ENCODE measurements around the gene PFN3. TPM values are rescaled to one million over a fixed set of nuclear protein-coding genes. Genes with fewer than 3 reads are reported as not detected.

Gene PFN3
- total and polyA plus RNA-seq, 2 of the 4 experiments (the other 2 are of a cell fraction) = not detected

DNA sequence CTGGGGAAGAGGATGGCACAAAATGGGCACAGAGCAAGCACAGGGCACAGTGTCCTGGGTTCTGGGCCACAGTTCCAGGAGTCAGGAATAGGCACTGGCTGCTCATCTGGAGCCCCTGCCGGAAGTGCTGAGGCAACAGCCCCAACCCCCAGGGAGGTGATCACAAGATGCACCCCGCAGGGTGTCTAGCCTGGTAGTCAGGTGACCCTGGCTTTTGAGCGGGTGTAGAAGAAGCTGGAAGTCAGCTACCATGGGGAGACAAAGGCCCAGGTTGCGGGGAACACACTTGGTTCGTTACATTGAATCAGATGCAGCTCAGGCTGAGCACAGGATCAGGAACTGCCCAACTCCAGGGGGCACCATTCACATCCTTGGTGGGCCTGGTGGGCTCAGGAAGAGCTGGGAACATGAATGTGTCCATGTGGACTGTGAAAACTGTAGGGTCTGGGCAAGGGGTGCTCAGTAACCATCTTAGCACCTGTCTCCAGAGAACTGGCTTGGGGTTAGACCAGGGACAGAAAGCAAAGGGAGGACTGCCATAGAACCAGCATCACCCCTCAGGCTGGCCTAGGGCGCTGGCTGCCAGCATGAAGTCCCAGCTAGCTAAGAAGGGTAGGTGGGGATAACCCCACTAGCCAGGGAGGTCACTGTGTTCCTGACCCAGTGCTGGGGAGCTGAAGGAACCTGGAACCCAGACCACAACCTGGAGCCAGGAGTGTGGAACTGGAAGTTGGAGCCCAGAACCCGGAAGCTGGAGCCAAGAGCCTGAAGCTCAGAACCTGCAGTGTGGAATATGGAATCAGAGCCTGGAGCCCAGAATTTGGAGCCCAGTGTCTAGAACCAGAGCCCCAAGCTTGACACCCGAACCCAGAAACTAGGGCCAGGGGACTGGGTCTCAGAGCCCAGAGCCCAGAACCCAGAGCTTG, 22.3 kb downstream of the PFN3 start:
- no peak overlapping the region for H4K8ac ChIP-seq (ENCODE audit: low read depth in 2 of 2, low read length in 2 of 2)
- H4K91ac ChIP-seq (ENCODE audit: insufficient read depth, low read depth, low read length) = 0 out of 2 replicates have a peak overlapping the region, but pooled peaks have one; percentile 26
- H2AK5ac ChIP-seq (ENCODE audit: low read depth, low read length) = peak overlapping the region; percentile 24; the same call in 1 of the 2 replicates
- 0 out of 2 replicates have a peak overlapping the region, but pooled peaks have one; percentile 49 for H2BK20ac ChIP-seq (ENCODE audit: low read depth, low read length)
- no peak overlapping the region for H3K4me3 ChIP-seq (ENCODE audit: insufficient read depth, low read depth, low read length)
- H3K9me3 ChIP-seq (ENCODE audit: control insufficient read depth, insufficient read depth, low read length) = no peaks in the 10 kb centered on the region
- no peak overlapping the region for H3K18ac ChIP-seq (ENCODE audit: low read depth, low read length)
- H3K9me1 ChIP-seq (ENCODE audit: insufficient read depth, low read length) = peaks cover 6% of the 10 kb centered on the region; the same call in 1 of the 2 replicates
- intact Hi-C loops (cut with micrococcal nuclease) = no loop called here
- peaks cover 17% of the 10 kb centered on the region for H3K27me3 ChIP-seq (ENCODE audit: control insufficient read depth, insufficient read depth, low read length)
- CTCF ChIA-PET = interaction anchor here (2.4 kb wide), 1 partner anchor 11 kb away, joined by 14 read pairs; no protein-coding TSS in a partner anchor
- no peak overlapping the region for H3K56ac ChIP-seq (ENCODE audit: extremely low read depth, insufficient read depth, low read length)
- BruUV-seq (replicated peaks) = no TSS peak
- H2AK9ac ChIP-seq (replicated peaks; ENCODE audit: low read depth, low read length, poor library complexity) = no peak overlapping the region
- no peaks in the 10 kb centered on the region for H3K79me1 ChIP-seq (ENCODE audit: low read depth in 1 of 2, low read length in 2 of 2)
- POLR2A ChIA-PET (ENCODE audit: unreplicated experiment) = no interaction called here
- ATAC-seq (ENCODE audit: low read depth) (no peak), DNase-seq (no peak)
- dilution Hi-C loops (cut with HindIII; ENCODE audit: low sequenced_read_pairs, unreplicated experiment) = no loop called here
- in situ Hi-C loops (cut with MboI; ENCODE audit: low sequenced_read_pairs) = no loop called here
- H3K27ac ChIP-seq (ENCODE audit: insufficient read depth, low read length) = no peak overlapping the region
- peak overlapping the region; percentile 71; the same call in 1 of the 3 replicates for H2BK15ac ChIP-seq (ENCODE audit: low read depth, low read length)
- no peak overlapping the region for H4K5ac ChIP-seq (ENCODE audit: low read depth, low read length)
- H3K23ac ChIP-seq (ENCODE audit: low read depth, low read length) = no peak overlapping the region
- no peaks in the 10 kb centered on the region; the same call in 1 of the 2 replicates for H4K20me1 ChIP-seq (ENCODE audit: insufficient read depth, low read length)
- H3K4ac ChIP-seq (ENCODE audit: low read depth, low read length) = no peak overlapping the region; the same call in 1 of the 2 replicates
- no peak overlapping the region for H3K14ac ChIP-seq (replicated peaks; ENCODE audit: low read depth, low read length)
- H3K4me2 ChIP-seq (ENCODE audit: low read depth, low read length) = no peak overlapping the region
- H2BK5ac ChIP-seq (ENCODE audit: low read depth, low read length, poor library complexity, severe bottlenecking) = no peak overlapping the region
- H3K9ac ChIP-seq (ENCODE audit: low read depth, low read length) = no peak overlapping the region
- peak overlapping the region; percentile 18; the same call in 1 of the 2 replicates for H2BK120ac ChIP-seq (ENCODE audit: low read depth, low read length)
- H3K4me1 ChIP-seq (ENCODE audit: control insufficient read depth, insufficient read depth, low read length) = peaks cover 9% of the 10 kb centered on the region; the same call in 1 of the 2 replicates
- TF ChIP-seq, protein P1, sequence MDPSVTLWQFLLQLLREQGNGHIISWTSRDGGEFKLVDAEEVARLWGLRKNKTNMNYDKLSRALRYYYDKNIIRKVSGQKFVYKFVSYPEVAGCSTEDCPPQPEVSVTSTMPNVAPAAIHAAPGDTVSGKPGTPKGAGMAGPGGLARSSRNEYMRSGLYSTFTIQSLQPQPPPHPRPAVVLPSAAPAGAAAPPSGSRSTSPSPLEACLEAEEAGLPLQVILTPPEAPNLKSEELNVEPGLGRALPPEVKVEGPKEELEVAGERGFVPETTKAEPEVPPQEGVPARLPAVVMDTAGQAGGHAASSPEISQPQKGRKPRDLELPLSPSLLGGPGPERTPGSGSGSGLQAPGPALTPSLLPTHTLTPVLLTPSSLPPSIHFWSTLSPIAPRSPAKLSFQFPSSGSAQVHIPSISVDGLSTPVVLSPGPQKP (IDR thresholded peaks at IDR 0.05; ENCODE audit: borderline replicate concordance, low read depth, low read length) = no peak
- no peak for TF ChIP-seq MXI1 (IDR thresholded peaks at IDR 0.05; ENCODE audit: borderline replicate concordance, low read depth, low read length)
- TF ChIP-seq RAD21 (IDR thresholded peaks at IDR 0.05; ENCODE audit: low read length) = no peak
- TF ChIP-seq RCOR1 (IDR thresholded peaks at IDR 0.05; ENCODE audit: insufficient replicate concordance, low read length) = no peak
- no peak for TF ChIP-seq POLR2A (IDR thresholded peaks at IDR 0.05; ENCODE audit: low read depth, low read length)
- TF ChIP-seq BHLHE40 (IDR thresholded peaks at IDR 0.05; ENCODE audit: low read depth, low read length) = no peak
- no peak for TF ChIP-seq RFX5 (IDR thresholded peaks at IDR 0.05; ENCODE audit: low read depth, low read length)
- TF ChIP-seq FOS (IDR thresholded peaks at IDR 0.05; ENCODE audit: low read depth, low read length) = no peak
- TF ChIP-seq, protein P2, sequence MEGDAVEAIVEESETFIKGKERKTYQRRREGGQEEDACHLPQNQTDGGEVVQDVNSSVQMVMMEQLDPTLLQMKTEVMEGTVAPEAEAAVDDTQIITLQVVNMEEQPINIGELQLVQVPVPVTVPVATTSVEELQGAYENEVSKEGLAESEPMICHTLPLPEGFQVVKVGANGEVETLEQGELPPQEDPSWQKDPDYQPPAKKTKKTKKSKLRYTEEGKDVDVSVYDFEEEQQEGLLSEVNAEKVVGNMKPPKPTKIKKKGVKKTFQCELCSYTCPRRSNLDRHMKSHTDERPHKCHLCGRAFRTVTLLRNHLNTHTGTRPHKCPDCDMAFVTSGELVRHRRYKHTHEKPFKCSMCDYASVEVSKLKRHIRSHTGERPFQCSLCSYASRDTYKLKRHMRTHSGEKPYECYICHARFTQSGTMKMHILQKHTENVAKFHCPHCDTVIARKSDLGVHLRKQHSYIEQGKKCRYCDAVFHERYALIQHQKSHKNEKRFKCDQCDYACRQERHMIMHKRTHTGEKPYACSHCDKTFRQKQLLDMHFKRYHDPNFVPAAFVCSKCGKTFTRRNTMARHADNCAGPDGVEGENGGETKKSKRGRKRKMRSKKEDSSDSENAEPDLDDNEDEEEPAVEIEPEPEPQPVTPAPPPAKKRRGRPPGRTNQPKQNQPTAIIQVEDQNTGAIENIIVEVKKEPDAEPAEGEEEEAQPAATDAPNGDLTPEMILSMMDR (conservative IDR thresholded peaks at IDR 0.05; ENCODE audit: low read depth, low read length) = no peak
- no peak overlapping the region for H2AFZ ChIP-seq (replicated peaks; ENCODE audit: low read length, poor library complexity)
- H3K36me3 ChIP-seq (ENCODE audit: control insufficient read depth, insufficient read depth, low read length) = no peaks in the 10 kb centered on the region
- 91% methylated on average over 4 of the region's 8 CpGs; no CpG with 5 or more reads in 1 of the 2 experiments for WGBS, 2 experiments (ENCODE audit: extremely low coverage in 2 of 2, insufficient read length in 1 of 2)

All from IMR-90 (cell line).